ENCODE data around the gene FCRLB. TPM values are rescaled to one million over a fixed set of nuclear protein-coding genes. Genes with fewer than 3 reads are reported as not detected.

Gene FCRLB
- total and polyA plus RNA-seq, 9 of the 15 experiments (the other 6 are each of a cell fraction or from before 2014, with no cell fraction given) = 0.20 to 4.6 (median 1.3) TPM

- TF ChIP-seq ETS1 (conservative IDR thresholded peaks at IDR 0.05; ENCODE audit: control insufficient read depth, low read depth, low read length) (0 out of 2 replicates have a peak, but pooled peaks have one; percentile 15), ZNF12 (CRISPR knock-in tag; IDR thresholded peaks at IDR 0.05) (no peak), TAF15 (IDR thresholded peaks at IDR 0.05; ENCODE audit: low read depth, low read length) (no peak), KAT7 (CRISPR knock-in tag; IDR thresholded peaks at IDR 0.05; ENCODE audit: borderline replicate concordance) (peak; percentile 49; the same call in 1 of the 2 replicates), RBFOX2 (IDR thresholded peaks at IDR 0.05; ENCODE audit: low read depth, low read length) (peak; percentile 72), MXI1 (IDR thresholded peaks at IDR 0.05; ENCODE audit: low read depth, low read length) (no peak), MEIS2 (IDR thresholded peaks at IDR 0.05; ENCODE audit: partially characterized antibody) (no peak), ZNF407 (IDR thresholded peaks at IDR 0.05; ENCODE audit: low read depth) (no peak), HDAC1 (IDR thresholded peaks at IDR 0.05) (no peak), MYC (IDR thresholded peaks at IDR 0.05; ENCODE audit: low read depth, low read length) (no peak), MYC (CRISPR knock-in tag; IDR thresholded peaks at IDR 0.05; ENCODE audit: borderline replicate concordance, low read depth) (no peak), ZNF175 (CRISPR knock-in tag; IDR thresholded peaks at IDR 0.05; ENCODE audit: low read depth) (0 out of 2 replicates have a peak, but pooled peaks have one; percentile 8), ZNF197 (CRISPR knock-in tag; IDR thresholded peaks at IDR 0.05; ENCODE audit: low read depth) (no peak), PML (IDR thresholded peaks at IDR 0.05; ENCODE audit: low read length) (peak; percentile 32; the same call in 1 of the 2 replicates), HDAC6 (IDR thresholded peaks at IDR 0.05; ENCODE audit: low read depth, low read length) (no peak)
- TF ChIP-seq, protein P1, sequence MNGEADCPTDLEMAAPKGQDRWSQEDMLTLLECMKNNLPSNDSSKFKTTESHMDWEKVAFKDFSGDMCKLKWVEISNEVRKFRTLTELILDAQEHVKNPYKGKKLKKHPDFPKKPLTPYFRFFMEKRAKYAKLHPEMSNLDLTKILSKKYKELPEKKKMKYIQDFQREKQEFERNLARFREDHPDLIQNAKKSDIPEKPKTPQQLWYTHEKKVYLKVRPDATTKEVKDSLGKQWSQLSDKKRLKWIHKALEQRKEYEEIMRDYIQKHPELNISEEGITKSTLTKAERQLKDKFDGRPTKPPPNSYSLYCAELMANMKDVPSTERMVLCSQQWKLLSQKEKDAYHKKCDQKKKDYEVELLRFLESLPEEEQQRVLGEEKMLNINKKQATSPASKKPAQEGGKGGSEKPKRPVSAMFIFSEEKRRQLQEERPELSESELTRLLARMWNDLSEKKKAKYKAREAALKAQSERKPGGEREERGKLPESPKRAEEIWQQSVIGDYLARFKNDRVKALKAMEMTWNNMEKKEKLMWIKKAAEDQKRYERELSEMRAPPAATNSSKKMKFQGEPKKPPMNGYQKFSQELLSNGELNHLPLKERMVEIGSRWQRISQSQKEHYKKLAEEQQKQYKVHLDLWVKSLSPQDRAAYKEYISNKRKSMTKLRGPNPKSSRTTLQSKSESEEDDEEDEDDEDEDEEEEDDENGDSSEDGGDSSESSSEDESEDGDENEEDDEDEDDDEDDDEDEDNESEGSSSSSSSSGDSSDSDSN (IDR thresholded peaks at IDR 0.05; ENCODE audit: borderline replicate concordance in 1 of 2, low read depth in 2 of 2, low read length in 2 of 2) = no peak
Measured at GRCh38 chr1:161725908-161726472, 4.6 kb downstream of the FCRLB start (continued).

All from K562 (cell line).